ENCODE data around the gene CCR5.

CCR5 gene

DNA sequence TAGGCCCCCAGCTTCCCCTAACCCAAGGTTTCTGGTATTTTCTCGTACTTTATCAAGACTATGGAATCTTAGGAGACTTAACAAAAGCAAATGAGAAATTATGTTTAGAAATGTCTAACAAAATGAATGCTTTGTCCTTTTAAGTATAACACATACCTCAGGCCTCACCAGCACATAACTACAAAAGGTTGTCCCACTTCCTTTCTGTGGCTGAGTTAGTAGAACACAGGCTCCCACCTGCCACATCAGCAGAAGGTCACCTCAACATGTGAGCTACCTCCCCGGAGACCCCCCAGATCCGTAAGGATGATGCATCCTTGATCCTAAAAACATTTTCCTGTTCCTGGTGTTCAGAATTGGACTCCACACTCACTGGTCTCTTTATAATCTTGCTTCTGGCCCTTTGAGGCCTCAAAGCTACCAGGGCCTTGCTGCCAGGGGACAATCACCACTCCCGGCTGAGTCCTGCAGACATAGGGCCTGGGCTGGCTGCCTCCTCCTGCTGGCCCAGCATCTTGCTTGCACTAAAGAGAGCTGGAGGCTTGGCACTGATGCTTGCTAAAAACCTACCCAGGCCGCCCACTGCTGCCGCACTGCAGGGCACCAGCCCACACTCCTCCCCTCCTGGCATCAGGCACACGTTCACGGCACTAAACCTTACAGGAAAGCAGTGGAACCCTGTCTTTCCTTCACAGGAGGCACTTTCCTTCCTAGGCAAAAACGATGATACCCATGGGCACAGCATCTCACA is 39.2 kb downstream of the CCR5 start:
- no peak for DNase-seq

DNA sequence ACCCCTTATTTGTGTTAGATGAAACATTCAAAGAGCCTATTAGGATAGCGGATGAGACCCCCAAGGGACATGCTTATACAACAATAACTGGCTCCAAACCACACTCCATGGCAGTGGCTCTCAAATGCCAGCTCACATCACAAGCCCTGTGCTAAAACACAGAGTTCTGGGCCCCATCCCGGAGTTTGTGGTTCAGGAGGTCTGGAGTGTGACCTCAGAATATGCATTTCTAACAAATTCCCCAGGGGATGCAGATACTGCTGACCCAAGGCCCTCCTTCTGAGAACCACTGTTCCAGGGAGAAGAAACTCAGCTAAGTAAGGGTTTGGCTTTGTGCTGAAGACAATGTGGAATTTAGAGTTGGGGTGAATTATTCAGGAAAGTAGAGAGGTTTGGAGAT is 39.9 kb downstream of the CCR5 start:
- no peak for DNase-seq

DNA sequence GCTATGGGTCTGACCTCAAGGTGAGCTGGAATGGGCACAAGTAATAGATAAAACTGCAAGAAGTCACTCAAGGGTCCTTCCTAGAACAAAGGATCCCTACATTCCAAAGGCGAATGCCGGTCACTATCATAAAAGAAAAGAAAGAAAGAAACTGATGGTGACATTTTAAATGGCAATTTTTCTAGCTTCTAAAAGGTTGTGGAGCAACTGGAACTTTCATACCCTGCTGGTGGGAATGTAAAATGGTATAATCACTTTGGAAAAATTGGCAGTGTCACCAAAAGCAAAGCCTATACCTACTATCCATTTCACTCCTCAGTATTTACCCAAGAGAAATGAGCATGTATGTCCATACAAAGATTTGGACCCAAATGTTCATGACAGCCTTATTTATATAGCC is 40.5 kb downstream of the CCR5 start:
- no peak for DNase-seq

DNA sequence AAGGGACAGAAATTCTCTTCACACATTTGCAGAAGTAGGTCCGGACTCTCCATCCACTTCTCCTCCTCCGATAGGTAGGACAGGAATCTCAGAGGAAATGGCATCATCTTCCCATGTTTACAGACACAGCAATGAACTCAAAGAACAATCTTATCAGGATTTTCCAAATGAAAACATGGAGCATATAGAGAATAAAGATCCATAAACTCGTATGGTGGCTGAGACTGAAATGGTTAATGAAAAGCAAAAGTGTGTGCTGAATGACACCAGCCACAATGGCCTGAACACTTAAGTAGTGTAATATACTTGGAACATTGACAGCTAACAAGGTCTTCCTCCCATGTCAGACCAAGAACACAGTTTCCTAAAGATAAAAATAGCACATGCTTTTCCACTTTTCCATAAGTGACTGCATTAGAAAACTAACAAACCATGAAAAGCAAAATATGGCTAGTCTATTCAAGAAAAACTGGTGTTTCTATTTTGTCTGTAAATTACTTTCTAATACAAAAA is 42.1 kb downstream of the CCR5 start:
- no peak for DNase-seq

DNA sequence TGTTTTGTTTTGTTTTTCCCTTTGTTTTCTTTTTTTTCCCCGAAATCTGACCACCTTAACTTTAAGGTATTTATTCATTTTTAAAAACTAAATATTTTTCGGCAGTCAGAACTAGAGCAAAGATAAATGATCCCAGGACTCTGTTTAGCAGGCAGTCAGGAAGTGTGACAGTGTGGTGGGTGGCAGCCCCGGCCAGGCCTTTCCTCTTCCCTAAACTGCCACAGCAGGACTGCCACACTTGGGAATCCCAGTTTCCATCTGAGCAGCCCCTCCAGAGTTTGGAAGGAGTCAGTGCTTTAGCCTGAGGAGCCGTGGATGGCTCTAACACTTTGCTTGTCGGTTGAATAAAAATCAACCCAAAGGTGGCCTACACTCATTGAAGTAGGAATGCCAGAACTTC is 43.2 kb downstream of the CCR5 start:
- no peak for DNase-seq

DNA sequence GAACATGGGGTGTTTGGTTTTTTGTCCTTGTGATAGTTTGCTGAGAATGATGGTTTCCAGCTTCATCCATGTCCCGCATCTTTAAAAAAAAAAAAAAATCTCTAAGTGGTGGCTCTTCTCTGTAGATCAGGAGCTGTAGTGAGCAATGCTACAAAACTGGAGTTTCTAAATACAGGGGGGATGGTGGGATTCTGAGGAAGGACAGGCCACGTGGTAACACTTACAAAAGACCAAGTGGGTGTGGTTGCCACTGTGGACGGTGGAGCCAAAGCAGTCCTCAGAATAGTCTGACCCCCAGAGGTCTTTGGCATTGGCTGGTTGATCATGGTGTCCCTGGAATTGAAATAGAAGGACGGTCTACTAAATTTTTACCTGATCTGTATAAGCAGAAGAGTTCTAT is 44.0 kb downstream of the CCR5 start:
- DNase-seq, result no peak

DNA sequence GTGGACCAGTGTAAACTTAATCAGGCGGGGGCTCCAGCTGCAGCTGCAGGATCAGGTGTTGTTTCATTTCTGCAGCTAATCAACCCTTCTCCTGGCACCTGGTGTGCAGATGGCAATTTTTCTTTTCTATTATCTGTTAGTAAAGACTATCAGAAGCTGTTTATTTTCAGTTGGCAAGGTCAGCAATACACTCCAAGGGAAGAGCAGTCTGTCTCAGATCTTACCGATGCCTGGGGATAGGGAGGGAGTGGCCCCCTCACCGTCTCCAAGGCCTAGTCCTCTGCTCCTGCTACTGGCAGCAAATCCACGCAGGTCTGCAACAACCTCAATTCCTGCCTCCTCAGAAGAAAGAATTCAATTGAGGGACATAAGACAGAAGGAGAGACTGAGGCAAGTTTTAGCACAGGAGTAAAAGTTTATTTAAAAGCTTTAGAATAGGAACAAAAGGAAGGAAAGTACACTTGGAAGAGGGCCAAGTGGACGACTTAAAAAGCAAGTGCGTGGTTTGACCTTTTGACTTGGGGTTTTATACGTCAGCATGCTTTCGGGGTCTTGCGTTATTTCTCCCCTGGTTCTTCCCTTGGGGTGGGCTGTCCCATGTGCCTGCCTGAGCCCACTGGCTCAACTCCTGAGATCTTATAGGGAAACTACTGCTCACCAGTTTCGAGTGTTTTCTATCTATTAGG is 45.5 kb downstream of the CCR5 start:
- DNase-seq, result peak; percentile 81

DNA sequence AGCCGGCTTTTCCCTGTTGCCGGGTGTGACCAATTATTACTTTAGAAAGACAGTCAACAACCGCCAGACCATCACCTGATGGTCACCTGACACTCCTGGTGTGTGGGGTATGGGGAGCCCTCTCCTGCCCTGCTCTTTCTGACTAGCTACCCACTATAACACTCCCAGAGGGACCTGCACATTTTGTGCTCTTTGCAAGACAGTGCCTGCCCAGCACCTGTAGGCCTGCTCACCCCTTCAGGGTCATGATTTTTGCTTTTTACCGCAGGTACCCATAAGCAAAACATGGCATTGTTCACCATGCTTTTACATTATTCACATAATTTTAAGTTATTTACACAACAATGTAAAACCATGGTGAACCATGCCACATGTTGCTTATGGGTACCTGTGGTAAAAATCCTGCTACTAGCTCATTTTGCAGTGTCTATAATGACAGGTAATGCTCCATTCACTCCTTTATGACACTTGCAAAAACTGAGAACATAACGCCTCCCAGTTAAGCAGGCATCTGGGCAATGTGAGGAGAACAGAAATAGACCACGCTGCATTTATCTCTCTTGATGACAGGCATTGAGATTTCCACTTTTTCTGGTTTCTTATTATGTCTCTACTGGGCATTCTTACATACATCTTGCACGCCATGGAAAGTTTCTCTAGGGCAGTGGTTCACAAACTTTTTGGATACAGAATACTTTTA is 46.2 kb downstream of the CCR5 start:
- peak; percentile 23 for DNase-seq

DNA sequence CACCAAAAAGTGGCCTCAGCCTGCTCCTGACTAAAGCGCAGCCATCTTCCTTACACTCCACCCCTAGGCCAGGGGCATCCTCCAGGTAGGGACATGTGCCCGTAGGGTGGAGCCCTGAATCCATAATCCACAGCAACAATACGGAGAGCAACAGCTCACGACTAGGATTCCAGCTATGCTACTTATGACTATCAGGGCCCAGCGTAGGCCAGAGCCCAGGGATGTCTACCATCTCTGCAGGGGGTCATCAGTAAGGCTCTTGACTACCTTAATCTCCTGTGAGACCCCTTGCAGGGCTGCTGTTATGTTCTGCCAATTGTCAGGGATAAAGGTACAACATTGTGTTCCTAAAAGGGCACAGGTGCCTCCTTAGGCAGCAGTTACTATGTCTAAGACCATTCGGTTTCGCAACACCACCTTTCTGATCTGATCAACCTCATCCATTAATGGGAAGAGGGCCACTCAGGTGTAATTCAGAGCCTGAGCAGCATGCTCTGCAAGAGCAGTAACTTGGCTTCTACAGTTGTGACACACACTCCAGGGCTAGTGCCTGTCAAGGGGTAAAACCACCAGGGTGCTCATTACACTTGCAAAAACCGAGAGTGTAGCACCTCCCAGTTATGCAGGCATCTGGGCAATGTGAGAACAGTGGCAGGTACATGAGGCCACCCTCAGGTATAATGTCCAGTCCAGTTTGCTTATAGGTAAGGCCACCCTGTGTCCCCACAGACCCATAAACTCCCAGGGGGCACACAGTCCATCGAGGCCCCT is 47.3 kb downstream of the CCR5 start:
- DNase-seq, result no peak

DNA sequence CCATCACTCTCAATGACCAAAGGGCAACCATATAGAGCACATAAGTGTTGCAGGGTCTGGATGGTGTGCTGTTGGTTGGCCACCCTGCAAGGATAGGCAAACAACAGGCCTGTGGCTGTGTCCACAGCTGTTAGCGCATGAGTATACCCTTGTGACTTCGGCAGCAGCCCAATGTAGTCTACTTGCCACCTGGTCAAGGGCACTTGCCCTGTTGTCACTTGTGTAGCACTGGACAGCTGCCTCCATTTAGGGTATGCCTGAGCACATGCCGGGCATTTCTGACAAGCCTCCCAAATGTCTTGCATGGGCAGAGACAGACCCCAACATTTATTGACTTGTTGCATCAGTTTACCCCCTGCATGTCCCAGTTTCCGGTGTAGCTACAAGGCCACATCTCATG is 49.1 kb downstream of the CCR5 start:
- DNase-seq, result no peak

DNA sequence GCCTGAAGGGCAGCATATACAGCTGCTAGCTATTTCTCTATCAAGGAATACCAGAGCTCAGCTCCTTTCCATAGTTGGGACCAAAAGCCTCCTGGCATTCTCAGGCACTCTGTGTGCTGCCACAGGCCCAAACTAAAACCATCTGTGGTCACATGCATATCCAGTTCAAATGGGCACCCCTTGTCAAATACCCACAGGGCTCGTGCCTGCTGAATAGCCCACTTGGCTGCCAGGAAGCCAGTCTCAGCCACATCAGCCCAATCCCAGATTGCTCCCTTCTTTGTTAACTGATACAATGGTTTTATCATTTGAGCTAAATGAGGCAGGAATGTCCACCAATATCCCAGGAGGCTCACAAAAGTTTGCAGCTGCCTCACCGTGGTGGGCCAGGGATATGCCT is 50.2 kb downstream of the CCR5 start:
- no peak for DNase-seq

DNA sequence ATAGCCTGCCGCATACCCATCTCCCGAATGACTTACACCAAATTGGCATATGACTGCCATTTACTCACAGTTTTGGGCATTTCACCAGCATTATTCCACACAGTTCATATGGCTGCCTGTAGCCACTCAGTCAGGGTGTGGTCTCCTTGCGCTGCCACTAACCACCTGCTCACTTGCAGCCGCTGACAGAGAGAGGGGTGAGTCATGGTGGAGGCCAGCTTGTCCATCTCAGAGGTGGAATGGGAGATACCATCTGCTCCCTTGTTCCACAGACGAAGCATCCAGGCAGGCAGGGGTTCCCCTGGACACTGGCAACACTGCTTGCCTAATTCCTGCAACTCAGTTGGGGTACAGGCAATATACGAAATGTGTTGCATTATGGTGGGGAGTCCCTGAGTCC is 51.9 kb downstream of the CCR5 start:
- DNase-seq, result no peak

DNA sequence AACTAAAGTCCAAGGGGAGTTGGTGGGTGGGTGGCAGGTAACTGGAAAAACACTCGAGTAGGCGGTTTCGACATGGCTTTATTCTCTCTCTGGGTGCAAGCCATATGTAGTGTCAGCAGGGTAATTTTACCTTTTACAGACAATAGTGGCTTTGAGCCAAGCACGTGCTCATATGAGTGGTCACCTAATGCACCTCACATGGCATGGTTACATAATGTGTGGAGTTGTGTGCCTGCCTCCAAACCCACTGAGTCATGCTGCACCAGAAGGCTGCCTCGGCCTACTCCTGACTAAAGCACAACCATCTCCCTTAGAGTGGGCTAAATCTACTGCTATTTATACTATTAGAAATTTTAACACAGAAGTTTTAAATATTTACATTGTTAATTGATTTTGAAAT is 52.8 kb downstream of the CCR5 start:
- no peak for DNase-seq
